GM12878 (cell line): ENCODE measurements around the gene OPN5. TPM values are rescaled to one million over a fixed set of nuclear protein-coding genes. Genes with fewer than 3 reads are reported as not detected.

Source experiments
- ATAC-seq: fragments of 200-7000 bp; cut with Tn5 transposase; 3 replicates; pipeline ENCODE4 v1.9.1; 2020; ENCODE audit warnings: mild to moderate bottlenecking, moderate library complexity
- BruUV-seq: library from RNA; stranded (reverse); fragments of 400-500 nt; replicated peaks from 2 replicates; lab custom pipeline; 2021; lab: Mats Ljungman, UMichigan
- CTCF ChIA-PET: fragments of 300-600 bp; sonication (Branson Sonifier 250); formaldehyde crosslinking; extraction: SDS; loops from one replicate; lab custom pipeline; 2021; ENCODE audit warnings: inconsistent platforms; lab: Yijun Ruan, JAX
- POLR2A ChIA-PET: fragments of 350-600 bp; formaldehyde crosslinking; extraction: SDS; loops from one replicate; lab custom pipeline; 2021; ENCODE audit warnings: inconsistent platforms; lab: Charles Lee
- RAD21 ChIA-PET: fragments of 300-600 bp; sonication (Branson Sonifier 250); formaldehyde crosslinking; loops from one replicate; lab custom pipeline; 2023; ENCODE audit warnings: antibody characterized with exemption; ENCODE audit not compliant: unreplicated experiment; lab: Charles Lee
- SMC1A ChIA-PET: fragments of 300-600 bp; sonication (Branson Sonifier 250); formaldehyde crosslinking; loops from one replicate; lab custom pipeline; 2023; ENCODE audit not compliant: unreplicated experiment, uncharacterized antibody; lab: Charles Lee
- DNase-seq: peaks from one replicate; pipeline ENCODE4 v3.0.0-alpha.2; 2011; ENCODE audit warnings: low read depth, low spot score
- FAIRE-seq: peaks from 3 replicates; lab custom pipeline; 2011; peaks lifted over from hg19 to GRCh38; lab: Jason Lieb, UNC
- H2AFZ ChIP-seq: 2 replicates; pipeline ENCODE4 v1.6.0; 2011; ENCODE audit warnings: low read depth, low read length, control low read depth; ENCODE audit not compliant: control insufficient read depth
- H3K27ac ChIP-seq: 2 replicates; pipeline ENCODE4 v1.5.1; 2011; ENCODE audit warnings: control low read depth; ENCODE audit not compliant: control insufficient read depth, insufficient read depth
- H3K27me3 ChIP-seq, 2 experiments: replicated peaks in 1 of 2; 2 replicates each; pipeline versions ENCODE4 v1.6.0 to v1.6.1; 2011; ENCODE audit warnings: low read length in 1 of 2; ENCODE audit not compliant: control insufficient read depth in 2 of 2, insufficient read depth in 2 of 2
- H3K36me3 ChIP-seq, 2 experiments: 2 replicates each; pipeline ENCODE4 v1.5.1; 2011; ENCODE audit warnings: low read length in 1 of 2; ENCODE audit not compliant: control insufficient read depth in 2 of 2, insufficient read depth in 2 of 2
- H3K4me1 ChIP-seq: 2 replicates; pipeline ENCODE4 v1.6.1; 2011; ENCODE audit warnings: mild to moderate bottlenecking, low read length, moderate library complexity, mixed read lengths; ENCODE audit not compliant: control insufficient read depth, insufficient read depth
- H3K4me2 ChIP-seq: 2 replicates; pipeline ENCODE4 v1.6.0; 2011; ENCODE audit warnings: control low read depth; ENCODE audit not compliant: control insufficient read depth, insufficient read depth
- H3K4me3 ChIP-seq: fragments of 200-600 bp; sonication (generic); 2 replicates; pipeline ENCODE4 v1.5.1; 2016
- H3K79me2 ChIP-seq: 2 replicates; pipeline ENCODE4 v1.6.0; 2011; ENCODE audit warnings: low read length; ENCODE audit not compliant: control insufficient read depth, insufficient read depth
- H3K9ac ChIP-seq: 2 replicates; pipeline ENCODE4 v1.8.0; 2011; ENCODE audit warnings: low read length, control low read depth, mixed read lengths; ENCODE audit not compliant: control insufficient read depth, insufficient read depth
- H3K9me3 ChIP-seq: replicated peaks from 3 replicates; pipeline ENCODE4 v1.5.1; 2011; ENCODE audit warnings: mild to moderate bottlenecking, low read length; ENCODE audit not compliant: control insufficient read depth, insufficient read depth
- H4K20me1 ChIP-seq: 2 replicates; pipeline ENCODE4 v1.6.0; 2011; ENCODE audit not compliant: control insufficient read depth, insufficient read depth
- ATF7 ChIP-seq: fragments of 450-650 bp; IDR thresholded peaks from 2 replicates; pipeline ENCODE4 v1.6.1; 2016; ENCODE audit warnings: low read depth, mild to moderate bottlenecking
- BACH1 ChIP-seq: fragments of 450-650 bp; IDR thresholded peaks from 2 replicates; pipeline ENCODE4 v1.6.1; 2017; ENCODE audit warnings: mild to moderate bottlenecking, borderline replicate concordance
- CEBPB ChIP-seq, 2 experiments: fragments of 150-350 bp in 1 of 2; IDR thresholded peaks; 2 replicates each; pipeline ENCODE4 v1.6.1; 2012 to 2014; ENCODE audit warnings: low read depth in 2 of 2, low read length in 2 of 2, borderline replicate concordance in 1 of 2, inconsistent platforms in 1 of 2
- CTCF ChIP-seq, 3 experiments: IDR thresholded peaks in 2 of 3; conservative IDR thresholded peaks in 1 of 3; 2 replicates each; pipeline ENCODE4 v1.5.1; 2011; ENCODE audit warnings: low read depth in 3 of 3, low read length in 3 of 3, mild to moderate bottlenecking in 3 of 3, control low read depth in 2 of 3, moderate library complexity in 2 of 3, inconsistent platforms in 1 of 3, mixed read lengths in 1 of 3; ENCODE audit not compliant: control insufficient read depth in 2 of 3, insufficient read depth in 1 of 3; ENCODE audit errors: extremely low read depth in 1 of 3
- DPF2 ChIP-seq: fragments of 450-650 bp; IDR thresholded peaks from 2 replicates; pipeline ENCODE4 v1.6.1; 2017; ENCODE audit warnings: mild to moderate bottlenecking
- MXI1 ChIP-seq: fragments of 150-350 bp; IDR thresholded peaks from 2 replicates; pipeline ENCODE4 v1.6.1; 2011; ENCODE audit warnings: low read depth, mild to moderate bottlenecking, inconsistent platforms, low read length, improper control_type of control experiment
- MYB ChIP-seq: fragments of 150-350 bp; IDR thresholded peaks from 2 replicates; pipeline ENCODE4 v1.6.1; 2014; ENCODE audit warnings: mild to moderate bottlenecking, low read depth, low read length, borderline replicate concordance
- NBN ChIP-seq: fragments of 450-650 bp; IDR thresholded peaks from 2 replicates; pipeline ENCODE4 v1.6.1; 2016
- RELB ChIP-seq: fragments of 450-650 bp; IDR thresholded peaks from 2 replicates; pipeline ENCODE4 v1.6.1; 2017; ENCODE audit warnings: low read depth, mild to moderate bottlenecking, moderate library complexity
- WGBS: methylation state at CpG from one replicate; pipeline ENCODE4 v1.1.6; 2016; ENCODE audit warnings: low lambda C conversion rate; ENCODE audit not compliant: insufficient replicate concordance, insufficient coverage; ENCODE audit errors: missing lambda C conversion rate; 5-methylcytosine and 5-hydroxymethylcytosine counted together
- in situ Hi-C: fragments of 300-500 bp; cut with MboI; formaldehyde crosslinking; loops from 9 replicates; pipeline ENCODE4 v1.14.3; 2018; ENCODE audit warnings: mixed read lengths
- intact Hi-C: fragments of 100-400 bp; cut with micrococcal nuclease; formaldehyde crosslinking; loops from one replicate; pipeline ENCODE4 v1.14.2; 2022; ENCODE audit not compliant: unreplicated experiment
- polyA plus RNA-seq, 11 experiments: library from polyadenylated mRNA; depleted of rRNA in 4 of 11; unstranded in 6 of 11; stranded (reverse) in 5 of 11; fragments of >200 nt; fragmentation: Nextera tagmentation in 4 of 11; fragmentation: Illumina TruSeq in 1 of 11; extraction: Ambion mirVana in 4 of 11; extraction: Trizol in 1 of 11; gene quantifications; 1 replicate in 1 of 11; 2 replicates in 10 of 11; pipeline versions ENCODE4 v1.2.1 to v1.2.3, GENCODE V29; 2011 to 2016; ENCODE audit warnings: inconsistent platforms in 2 of 11, missing spikeins in 2 of 11, low read depth in 1 of 11
- total RNA-seq, 4 experiments: library from RNA; depleted of rRNA in 3 of 4; stranded (reverse); fragments of >200 nt in 3 of 4; fragmentation: Illumina TruSeq in 1 of 4; extraction: Trizol in 1 of 4; gene quantifications; 2 replicates each; pipeline versions ENCODE4 v1.2.1 to v1.2.3, GENCODE V29; 2013 to 2021

OPN5 gene
- total and polyA plus RNA-seq, 10 of the 15 experiments (the other 5 are each of a cell fraction or from before 2014, with no cell fraction given): not detected

- ChIA-PET POLR2A (no interaction called here), SMC1A (no interaction called here), CTCF (interaction anchor here (0.6 to 1.0 kb wide), 2 partner anchors 21 to 23 kb away, joined by 3 to 5 read pairs; no protein-coding TSS in a partner anchor), RAD21 (no interaction called here)
- Histone ChIP-seq H3K27ac (no peak overlapping the region), H3K36me3 (no peaks in the 10 kb centered on the region), H3K9me3 (no peaks in the 10 kb centered on the region), H3K4me3 (no peak overlapping the region), H2AFZ (no peak overlapping the region), H4K20me1 (no peaks in the 10 kb centered on the region), H3K79me2 (no peaks in the 10 kb centered on the region), H3K9ac (no peak overlapping the region), H3K4me2 (no peak overlapping the region), H3K4me1 (no peaks in the 10 kb centered on the region), H3K27me3 (no peaks in the 10 kb centered on the region; a peak in 1 of 4 replicates)
- ATAC-seq (peak; percentile 45; the same call in 2 of the 3 replicates), FAIRE-seq (no peak), DNase-seq (no peak)
- intact Hi-C loops: no loop called here
- TF ChIP-seq CTCF (IDR thresholded peaks at IDR 0.05 in 2 of 3, conservative IDR thresholded peaks at IDR 0.05 in 1 of 3; ENCODE audit: control insufficient read depth in 2 of 3, extremely low read depth in 1 of 3, insufficient read depth in 1 of 3, low read depth in 3 of 3, low read length in 3 of 3) (peak in 1 of 3 experiments; percentile 2; a peak in 1 of 6 replicates), DPF2 (no peak), ATF7 (no peak), MXI1 (no peak), CEBPB (IDR thresholded peaks at IDR 0.05; ENCODE audit: borderline replicate concordance in 1 of 2, low read depth in 2 of 2, low read length in 2 of 2) (no peak), MYB (no peak), RELB (no peak), BACH1 (no peak), NBN (no peak)
- in situ Hi-C loops: no loop called here
- BruUV-seq: no TSS peak
- WGBS: 0% methylated on average over 3 of the region's 3 CpGs
Observed at GRCh38 chr6:47810885-47811284, 29.1 kb downstream of the OPN5 start.
